Type B pancreatic cell (in vitro differentiated cells): ENCODE measurements around the gene ANKH. TPM values are rescaled to one million over a fixed set of nuclear protein-coding genes. Genes with fewer than 3 reads are reported as not detected.

ENCODE experiments used
- DNase-seq: peaks from one replicate; pipeline ENCODE4 v3.0.0; 2021; ENCODE audit warnings: mixed read lengths; ENCODE audit not compliant: unreplicated experiment; ENCODE audit errors: extremely low spot score
- H3K27ac Mint-ChIP-seq: 2 replicates; pipeline ENCODE4 v1.8.0; 2021; ENCODE audit warnings: mild to moderate bottlenecking, mixed read lengths
- H3K27me3 Mint-ChIP-seq: 2 replicates; pipeline ENCODE4 v1.8.0; 2021; ENCODE audit warnings: mixed read lengths
- H3K36me3 Mint-ChIP-seq: 2 replicates; pipeline ENCODE4 v1.8.0; 2021; ENCODE audit warnings: mixed read lengths
- H3K4me1 Mint-ChIP-seq: one replicate; pipeline ENCODE4 v1.8.0; 2021; ENCODE audit warnings: mixed read lengths; ENCODE audit not compliant: unreplicated experiment
- H3K4me3 Mint-ChIP-seq: 2 replicates; pipeline ENCODE4 v1.8.0; 2021; ENCODE audit warnings: mild to moderate bottlenecking, mixed read lengths
- H3K9me3 Mint-ChIP-seq: 2 replicates; pipeline ENCODE4 v1.8.0; 2021; ENCODE audit warnings: mixed read lengths
- total RNA-seq: library from RNA; stranded (reverse); gene quantifications from 2 replicates; pipeline ENCODE4 v1.2.1, GENCODE V29; 2021; ENCODE audit warnings: low replicate concordance
- TF ChIP-seq, protein P1 (sequence below): fragments of 200-600 bp; sonication (generic); conservative IDR thresholded peaks from 2 replicates; pipeline ENCODE4 v1.5.0; 2021; ENCODE audit warnings: antibody characterized with exemption, mild to moderate bottlenecking

ANKH gene
- total RNA-seq, 1 donor from 2014 or later, result 41.1 TPM

- Mint-ChIP-seq H3K4me3 (no peak overlapping the region), H3K36me3 (peaks cover 6% of the 10 kb centered on the region), H3K9me3 (no peaks in the 10 kb centered on the region), H3K27me3 (no peaks in the 10 kb centered on the region), H3K4me1 (peaks cover 29% of the 10 kb centered on the region), H3K27ac (no peak overlapping the region)
- TF ChIP-seq, protein P1, sequence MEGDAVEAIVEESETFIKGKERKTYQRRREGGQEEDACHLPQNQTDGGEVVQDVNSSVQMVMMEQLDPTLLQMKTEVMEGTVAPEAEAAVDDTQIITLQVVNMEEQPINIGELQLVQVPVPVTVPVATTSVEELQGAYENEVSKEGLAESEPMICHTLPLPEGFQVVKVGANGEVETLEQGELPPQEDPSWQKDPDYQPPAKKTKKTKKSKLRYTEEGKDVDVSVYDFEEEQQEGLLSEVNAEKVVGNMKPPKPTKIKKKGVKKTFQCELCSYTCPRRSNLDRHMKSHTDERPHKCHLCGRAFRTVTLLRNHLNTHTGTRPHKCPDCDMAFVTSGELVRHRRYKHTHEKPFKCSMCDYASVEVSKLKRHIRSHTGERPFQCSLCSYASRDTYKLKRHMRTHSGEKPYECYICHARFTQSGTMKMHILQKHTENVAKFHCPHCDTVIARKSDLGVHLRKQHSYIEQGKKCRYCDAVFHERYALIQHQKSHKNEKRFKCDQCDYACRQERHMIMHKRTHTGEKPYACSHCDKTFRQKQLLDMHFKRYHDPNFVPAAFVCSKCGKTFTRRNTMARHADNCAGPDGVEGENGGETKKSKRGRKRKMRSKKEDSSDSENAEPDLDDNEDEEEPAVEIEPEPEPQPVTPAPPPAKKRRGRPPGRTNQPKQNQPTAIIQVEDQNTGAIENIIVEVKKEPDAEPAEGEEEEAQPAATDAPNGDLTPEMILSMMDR, result no peak
- no peak for DNase-seq
Observed at GRCh38 chr5:14861123-14861765, 10.3 kb downstream of the ANKH start.

DNA sequence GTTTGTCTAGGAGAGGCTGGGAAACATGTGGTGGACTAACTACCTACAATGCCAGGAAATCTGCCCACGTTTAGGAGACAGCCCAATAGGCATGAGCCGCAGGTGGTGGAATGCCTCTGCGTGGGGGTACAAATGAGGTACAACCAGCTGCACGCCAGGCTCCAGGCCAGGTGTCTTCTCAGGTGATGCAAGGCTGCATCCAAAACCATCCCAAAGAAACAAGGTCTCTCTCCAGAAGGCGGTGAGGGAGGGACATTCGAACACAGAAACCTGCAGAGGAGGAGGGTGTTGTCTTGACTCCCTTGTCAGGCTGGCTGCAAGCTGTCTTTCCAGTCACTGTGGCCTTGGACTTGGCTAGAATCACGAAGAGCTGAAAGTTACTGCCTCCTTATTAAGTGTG lies 11.6 kb downstream of the ANKH start:
- DNase-seq, result no peak
- peaks cover 6% of the 10 kb centered on the region for H3K36me3 Mint-ChIP-seq
- H3K4me3 Mint-ChIP-seq, result no peak overlapping the region
- peaks cover 34% of the 10 kb centered on the region for H3K4me1 Mint-ChIP-seq
- H3K9me3 Mint-ChIP-seq, result no peaks in the 10 kb centered on the region
- TF ChIP-seq, protein P1, result no peak
- no peaks in the 10 kb centered on the region for H3K27me3 Mint-ChIP-seq
- H3K27ac Mint-ChIP-seq, result no peak overlapping the region

- H3K4me1 Mint-ChIP-seq, result peaks cover 34% of the 10 kb centered on the region
- H3K9me3 Mint-ChIP-seq, result no peaks in the 10 kb centered on the region
- no peak for DNase-seq
- no peaks in the 10 kb centered on the region for H3K27me3 Mint-ChIP-seq
- TF ChIP-seq, protein P1, result no peak
- H3K27ac Mint-ChIP-seq, result no peak overlapping the region
- peaks cover 4% of the 10 kb centered on the region for H3K36me3 Mint-ChIP-seq
- H3K4me3 Mint-ChIP-seq, result no peak overlapping the region
Observed at GRCh38 chr5:14859150-14859549, 12.4 kb downstream of the ANKH start.

- Mint-ChIP-seq H3K9me3 (no peaks in the 10 kb centered on the region), H3K27me3 (no peaks in the 10 kb centered on the region), H3K4me3 (no peak overlapping the region), H3K4me1 (peaks cover 33% of the 10 kb centered on the region), H3K27ac (no peak overlapping the region), H3K36me3 (peaks cover 3% of the 10 kb centered on the region)
- TF ChIP-seq, protein P1, result no peak
- DNase-seq, result no peak
Observed at GRCh38 chr5:14855366-14855765, 16.2 kb downstream of the ANKH start.

- Mint-ChIP-seq H3K4me1 (peaks cover 35% of the 10 kb centered on the region), H3K4me3 (no peak overlapping the region), H3K9me3 (no peaks in the 10 kb centered on the region), H3K27ac (no peak overlapping the region), H3K36me3 (peaks cover 5% of the 10 kb centered on the region), H3K27me3 (no peaks in the 10 kb centered on the region)
- TF ChIP-seq, protein P1, result no peak
- no peak for DNase-seq
Observed at GRCh38 chr5:14854799-14855198, 16.8 kb downstream of the ANKH start.
